Thyroid gland (tissue), 4 donors: ENCODE measurements around the gene EEFSEC. TPM values are rescaled to one million over a fixed set of nuclear protein-coding genes. Genes with fewer than 3 reads are reported as not detected.

Source experiments
- DNase-seq, 2 donors: peaks; one replicate each; pipeline ENCODE4 v3.0.0-alpha.2; 2019
- H3K27ac ChIP-seq, 3 donors: fragments of 200-600 bp; sonication (generic); 1 replicate in 2 of 3; 2 replicates in 1 of 3; pipeline ENCODE4 v1.5.1; 2016 to 2019; ENCODE audit warnings: mild to moderate bottlenecking in 1 of 3, moderate library complexity in 1 of 3
- H3K27me3 ChIP-seq: fragments of 200-600 bp; sonication (generic); one replicate; pipeline ENCODE4 v1.5.1; 2019
- H3K36me3 ChIP-seq, 2 donors: fragments of 200-600 bp; sonication (generic); one replicate each; pipeline ENCODE4 v1.5.1; 2016 to 2019
- H3K4me1 ChIP-seq, 2 donors: fragments of 200-600 bp; sonication (generic); one replicate each; pipeline ENCODE4 v1.5.1; 2017 to 2019
- H3K4me3 ChIP-seq, 3 donors: fragments of 200-600 bp; sonication (generic); replicated peaks in 1 of 3; 1 replicate in 2 of 3; 2 replicates in 1 of 3; pipeline ENCODE4 v1.5.1; 2016; ENCODE audit warnings: mild to moderate bottlenecking in 1 of 3
- H3K9me3 ChIP-seq: fragments of 200-600 bp; sonication (generic); one replicate; pipeline ENCODE4 v1.5.1; 2017
- CTCF ChIP-seq, 6 experiments: fragments of 200-600 bp in 3 of 6; fragments of 450-650 bp in 3 of 6; sonication (generic) in 3 of 6; IDR thresholded peaks; one replicate each; pipeline ENCODE4 v1.5.1; 2016 to 2019; ENCODE audit warnings: antibody characterized with exemption in 6 of 6, mild to moderate bottlenecking in 2 of 6, inconsistent platforms in 1 of 6, moderate library complexity in 1 of 6
- POLR2A ChIP-seq, 2 donors: fragments of 450-650 bp; IDR thresholded peaks; one replicate each; pipeline ENCODE4 v1.6.1; 2017; ENCODE audit warnings: antibody characterized with exemption in 2 of 2, mild to moderate bottlenecking in 2 of 2, moderate library complexity in 1 of 2
- WGBS, 2 donors: methylation state at CpG; one replicate each; pipeline ENCODE4 v1.1.5; 2017; 5-methylcytosine and 5-hydroxymethylcytosine counted together
- intact Hi-C: fragments of 100-400 bp; cut with DNase I; formaldehyde crosslinking; loops from one replicate; pipeline ENCODE4 v1.15.1; 2023
- total RNA-seq, 4 donors: library from RNA; depleted of rRNA; stranded (reverse); fragments of >200 nt; gene quantifications; one replicate each; pipeline ENCODE4 v1.2.3, GENCODE V29; 2016

The EEFSEC gene
- total RNA-seq, 4 donors from 2014 or later = 13.3 to 26.6 (median 21.7) TPM

DNA sequence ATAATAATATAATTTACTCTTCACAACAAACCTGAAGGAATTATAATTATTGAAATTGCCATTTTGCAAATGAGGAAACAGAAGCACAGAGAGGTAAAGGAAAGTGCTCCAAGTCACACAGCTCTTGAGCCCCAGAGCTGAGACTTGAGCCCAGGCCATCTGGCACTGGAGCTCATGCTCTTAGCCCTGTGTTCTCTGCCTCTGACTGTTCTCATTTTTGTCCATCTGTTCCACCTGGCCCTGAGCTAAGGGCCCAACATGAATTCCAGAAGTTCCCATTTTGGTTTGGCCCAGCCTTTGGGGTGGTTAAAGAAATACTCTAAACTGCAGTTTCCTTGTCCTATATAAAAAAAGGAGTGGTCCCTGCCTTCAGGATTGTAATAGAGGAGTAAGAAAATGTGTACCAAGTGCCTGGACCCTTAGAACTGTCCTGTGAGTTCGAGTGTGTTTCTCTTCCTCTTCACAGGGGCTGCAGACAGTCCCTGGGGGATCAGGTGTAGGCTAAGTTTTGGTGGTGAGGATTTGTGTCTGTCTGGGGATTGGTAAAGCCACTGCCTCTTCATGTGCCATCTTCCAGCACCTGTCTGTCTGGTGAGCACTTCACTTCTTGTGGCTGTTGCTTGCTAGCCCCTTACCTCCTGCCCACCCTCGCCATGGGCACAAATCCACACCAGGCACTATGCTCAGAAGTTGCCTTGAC, 221.6 kb downstream of the EEFSEC start:
- H3K9me3 ChIP-seq = no peaks in the 10 kb centered on the region
- DNase-seq = no peak
- no peak for TF ChIP-seq POLR2A (IDR thresholded peaks at IDR 0.05)
- no peak for TF ChIP-seq CTCF (IDR thresholded peaks at IDR 0.05)
- H3K36me3 ChIP-seq = no peaks in the 10 kb centered on the region
- 87 to 93% methylated on average over 2 of the region's 2 CpGs for WGBS, 2 donors
- H3K4me3 ChIP-seq = no peak overlapping the region
- no peak overlapping the region for H3K27ac ChIP-seq
- H3K4me1 ChIP-seq = peaks cover 0 to 5% of the 10 kb centered on the region in 2 donors
- intact Hi-C loops = no loop called here
- H3K27me3 ChIP-seq = no peaks in the 10 kb centered on the region

DNA sequence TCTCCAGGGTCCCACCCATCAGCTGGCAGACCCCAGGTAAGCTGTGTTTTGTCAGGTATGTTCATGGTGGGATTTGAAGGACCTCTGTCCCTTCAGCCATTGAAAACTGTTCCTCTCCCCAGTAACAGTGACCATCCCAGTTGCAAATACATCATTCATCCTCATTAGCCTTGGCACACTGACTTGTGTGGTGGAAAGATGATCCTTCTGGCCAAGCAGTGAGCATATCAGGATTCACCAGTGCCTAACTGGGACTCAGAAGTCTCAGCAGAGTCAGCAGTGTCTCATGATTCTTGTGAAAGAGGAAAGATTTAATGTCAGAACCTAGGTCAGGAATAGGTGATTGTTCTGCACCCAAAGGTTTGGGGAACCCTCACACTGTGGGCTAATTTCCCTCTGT, 223.2 kb downstream of the EEFSEC start:
- H3K4me3 ChIP-seq = no peak overlapping the region
- H3K36me3 ChIP-seq = no peaks in the 10 kb centered on the region
- H3K4me1 ChIP-seq = peaks cover 0 to 5% of the 10 kb centered on the region in 2 donors
- DNase-seq = no peak
- intact Hi-C loops = no loop called here
- H3K27ac ChIP-seq = no peak overlapping the region
- TF ChIP-seq CTCF (IDR thresholded peaks at IDR 0.05) = no peak
- no peak for TF ChIP-seq POLR2A (IDR thresholded peaks at IDR 0.05)
- no peaks in the 10 kb centered on the region for H3K9me3 ChIP-seq
- no peaks in the 10 kb centered on the region for H3K27me3 ChIP-seq

GRCh38 chr3:128378631-128379347, 225.5 kb downstream of the EEFSEC start:
- Histone ChIP-seq H3K9me3 (no peaks in the 10 kb centered on the region), H3K4me3 (no peak overlapping the region), H3K36me3 (no peaks in the 10 kb centered on the region), H3K27me3 (no peaks in the 10 kb centered on the region), H3K27ac (no peak overlapping the region), H3K4me1 (peaks cover 15 to 23% of the 10 kb centered on the region in 2 donors)
- no peak for DNase-seq
- intact Hi-C loops = no loop called here
- no peak for TF ChIP-seq POLR2A (IDR thresholded peaks at IDR 0.05)
- TF ChIP-seq CTCF (IDR thresholded peaks at IDR 0.05) = no peak
- 82 to 85% methylated on average over 10 of the region's 10 CpGs for WGBS, 2 donors

- intact Hi-C loops = no loop called here
- Histone ChIP-seq H3K27me3 (no peaks in the 10 kb centered on the region), H3K4me3 (no peak overlapping the region), H3K36me3 (no peaks in the 10 kb centered on the region), H3K9me3 (no peaks in the 10 kb centered on the region), H3K4me1 (peaks cover 15 to 23% of the 10 kb centered on the region in 2 donors), H3K27ac (no peak overlapping the region)
- DNase-seq = no peak
- 87 to 93% methylated on average over 10 to 12 of the region's 12 CpGs for WGBS, 2 donors
- TF ChIP-seq POLR2A (IDR thresholded peaks at IDR 0.05) = no peak
- no peak for TF ChIP-seq CTCF (IDR thresholded peaks at IDR 0.05)
These were observed 226.3 kb downstream of the EEFSEC start for GRCh38 chr3:128379367-128380160.
